IMR-90 (cell line): ENCODE measurements around the gene FOXN3. TPM values are rescaled to one million over a fixed set of nuclear protein-coding genes. Genes with fewer than 3 reads are reported as not detected.

Experiments used
- ATAC-seq: fragments of 200-7000 bp; cut with Tn5 transposase; 2 replicates; pipeline ENCODE4 v1.9.1; 2020; ENCODE audit warnings: low read depth, mild to moderate bottlenecking, moderate library complexity
- BruUV-seq: library from RNA; stranded (reverse); fragments of 400-500 nt; replicated peaks from 2 replicates; lab custom pipeline; 2021; lab: Mats Ljungman, UMichigan
- CTCF ChIA-PET: fragments of 300-600 bp; formaldehyde crosslinking; extraction: SDS; loops from one replicate; lab custom pipeline; 2021; ENCODE audit warnings: antibody characterized with exemption; lab: Yijun Ruan, JAX
- POLR2A ChIA-PET: fragments of 300-600 bp; sonication (Branson Sonifier 250); formaldehyde crosslinking; loops from one replicate; lab custom pipeline; 2022; ENCODE audit warnings: antibody characterized with exemption; ENCODE audit not compliant: unreplicated experiment; lab: Charles Lee
- DNase-seq: peaks from one replicate; pipeline ENCODE4 v3.0.0; 2013
- H2AFZ ChIP-seq: replicated peaks from 2 replicates; pipeline ENCODE3; 2013; ENCODE audit warnings: low read length, mild to moderate bottlenecking; ENCODE audit not compliant: poor library complexity
- H2AK5ac ChIP-seq: 2 replicates; pipeline ENCODE4 v1.6.1; 2013; ENCODE audit warnings: low read depth, low read length, inconsistent platforms
- H2AK9ac ChIP-seq: replicated peaks from 2 replicates; pipeline ENCODE3; 2013; ENCODE audit warnings: mild to moderate bottlenecking, low read depth, low read length, moderate library complexity; ENCODE audit not compliant: poor library complexity
- H2BK120ac ChIP-seq: 2 replicates; pipeline ENCODE4 v1.6.1; 2013; ENCODE audit warnings: low read depth, low read length, inconsistent platforms
- H2BK15ac ChIP-seq: 3 replicates; pipeline ENCODE4 v1.6.1; 2013; ENCODE audit warnings: low read depth, low read length, inconsistent platforms
- H2BK20ac ChIP-seq: 2 replicates; pipeline ENCODE4 v1.6.1; 2013; ENCODE audit warnings: low read depth, mild to moderate bottlenecking, inconsistent platforms, low read length, moderate library complexity
- H2BK5ac ChIP-seq: 2 replicates; pipeline ENCODE4 v1.6.1; 2013; ENCODE audit warnings: mild to moderate bottlenecking, low read depth, low read length, inconsistent platforms; ENCODE audit not compliant: poor library complexity, severe bottlenecking
- H3K14ac ChIP-seq: replicated peaks from 2 replicates; pipeline ENCODE4 v1.6.1; 2013; ENCODE audit warnings: low read depth, low read length, inconsistent platforms
- H3K18ac ChIP-seq: 2 replicates; pipeline ENCODE4 v1.6.1; 2013; ENCODE audit warnings: low read depth, low read length, control low read depth
- H3K23ac ChIP-seq: 2 replicates; pipeline ENCODE4 v1.6.1; 2013; ENCODE audit warnings: low read depth, low read length, inconsistent platforms
- H3K27ac ChIP-seq: 2 replicates; pipeline ENCODE4 v1.5.1; 2013; ENCODE audit warnings: mild to moderate bottlenecking, control low read depth, low read length; ENCODE audit not compliant: insufficient read depth
- H3K27me3 ChIP-seq: 2 replicates; pipeline ENCODE4 v1.6.1; 2013; ENCODE audit warnings: low read length; ENCODE audit not compliant: control insufficient read depth, insufficient read depth
- H3K36me3 ChIP-seq: 2 replicates; pipeline ENCODE4 v1.6.1; 2013; ENCODE audit warnings: low read length, mixed read lengths; ENCODE audit not compliant: control insufficient read depth, insufficient read depth
- H3K4ac ChIP-seq: 2 replicates; pipeline ENCODE4 v1.6.1; 2013; ENCODE audit warnings: low read depth, low read length, inconsistent platforms
- H3K4me1 ChIP-seq: 2 replicates; pipeline ENCODE4 v1.6.1; 2013; ENCODE audit warnings: low read length, mixed read lengths; ENCODE audit not compliant: control insufficient read depth, insufficient read depth
- H3K4me2 ChIP-seq: 2 replicates; pipeline ENCODE4 v1.6.1; 2013; ENCODE audit warnings: low read depth, mild to moderate bottlenecking, control low read depth, low read length, moderate library complexity
- H3K4me3 ChIP-seq: 2 replicates; pipeline ENCODE4 v1.5.1; 2013; ENCODE audit warnings: low read depth, mild to moderate bottlenecking, control low read depth, low read length, moderate library complexity; ENCODE audit not compliant: insufficient read depth
- H3K56ac ChIP-seq: 2 replicates; pipeline ENCODE4 v1.6.1; 2013; ENCODE audit warnings: low read length, inconsistent platforms; ENCODE audit not compliant: insufficient read depth; ENCODE audit errors: extremely low read depth
- H3K79me1 ChIP-seq, 2 experiments: 2 replicates each; pipeline ENCODE4 v1.6.1; 2013; ENCODE audit warnings: low read length in 2 of 2, inconsistent platforms in 1 of 2, low read depth in 1 of 2
- H3K9ac ChIP-seq: 2 replicates; pipeline ENCODE4 v1.6.1; 2013; ENCODE audit warnings: low read depth, low read length, control low read depth
- H3K9me1 ChIP-seq: 2 replicates; pipeline ENCODE4 v1.6.1; 2013; ENCODE audit warnings: low read length, inconsistent platforms; ENCODE audit not compliant: insufficient read depth
- H3K9me3 ChIP-seq: 2 replicates; pipeline ENCODE4 v1.6.1; 2013; ENCODE audit warnings: low read length; ENCODE audit not compliant: control insufficient read depth, insufficient read depth
- H4K20me1 ChIP-seq: 2 replicates; pipeline ENCODE4 v1.6.1; 2013; ENCODE audit warnings: low read length, inconsistent platforms; ENCODE audit not compliant: insufficient read depth
- H4K5ac ChIP-seq: 2 replicates; pipeline ENCODE4 v1.6.1; 2013; ENCODE audit warnings: mild to moderate bottlenecking, low read depth, low read length, control low read depth
- H4K8ac ChIP-seq, 2 experiments: 2 replicates each; pipeline ENCODE4 v1.6.1; 2013; ENCODE audit warnings: low read depth in 2 of 2, low read length in 2 of 2, control low read depth in 1 of 2, inconsistent platforms in 1 of 2
- H4K91ac ChIP-seq: 2 replicates; pipeline ENCODE4 v1.6.1; 2013; ENCODE audit warnings: low read depth, low read length, inconsistent platforms; ENCODE audit not compliant: insufficient read depth
- BHLHE40 ChIP-seq: fragments of 150-350 bp; IDR thresholded peaks from 2 replicates; pipeline ENCODE4 v1.6.1; 2016; ENCODE audit warnings: mild to moderate bottlenecking, low read depth, low read length
- CEBPB ChIP-seq: IDR thresholded peaks from 2 replicates; pipeline ENCODE4 v1.6.1; 2012; ENCODE audit warnings: low read depth, low read length, improper control_type of control experiment
- CHD1 ChIP-seq: IDR thresholded peaks from 2 replicates; pipeline ENCODE4 v1.6.1; 2012; ENCODE audit warnings: low read depth, low read length, improper control_type of control experiment
- CTCF ChIP-seq: conservative IDR thresholded peaks from 2 replicates; pipeline ENCODE4 v1.5.1; 2012; ENCODE audit warnings: mild to moderate bottlenecking, low read depth, low read length, improper control_type of control experiment
- ELK1 ChIP-seq: fragments of 150-350 bp; IDR thresholded peaks from 2 replicates; pipeline ENCODE4 v1.6.1; 2016; ENCODE audit warnings: low read depth, mild to moderate bottlenecking, low read length, moderate library complexity, borderline replicate concordance
- FOS ChIP-seq: fragments of 150-350 bp; IDR thresholded peaks from 2 replicates; pipeline ENCODE4 v1.6.1; 2016; ENCODE audit warnings: low read depth, low read length
- MAFK ChIP-seq: IDR thresholded peaks from 2 replicates; pipeline ENCODE4 v1.6.1; 2012; ENCODE audit warnings: low read depth, low read length, improper control_type of control experiment
- MAZ ChIP-seq: IDR thresholded peaks from 2 replicates; pipeline ENCODE4 v1.6.1; 2012; ENCODE audit warnings: low read depth, mild to moderate bottlenecking, low read length, improper control_type of control experiment, moderate library complexity, borderline replicate concordance
- MXI1 ChIP-seq: IDR thresholded peaks from 2 replicates; pipeline ENCODE4 v1.6.1; 2012; ENCODE audit warnings: low read depth, mild to moderate bottlenecking, low read length, moderate library complexity, borderline replicate concordance
- NFE2L2 ChIP-seq: fragments of 150-350 bp; IDR thresholded peaks from 2 replicates; pipeline ENCODE4 v1.6.1; 2016; ENCODE audit warnings: low read depth, mild to moderate bottlenecking, low read length
- POLR2A ChIP-seq: IDR thresholded peaks from 2 replicates; pipeline ENCODE4 v1.6.1; 2012; ENCODE audit warnings: mild to moderate bottlenecking, low read depth, low read length
- RAD21 ChIP-seq: IDR thresholded peaks from 2 replicates; pipeline ENCODE4 v1.6.1; 2012; ENCODE audit warnings: low read length, improper control_type of control experiment
- RCOR1 ChIP-seq: IDR thresholded peaks from 2 replicates; pipeline ENCODE4 v1.6.1; 2012; ENCODE audit warnings: mild to moderate bottlenecking, low read length, improper control_type of control experiment; ENCODE audit not compliant: insufficient replicate concordance
- RFX5 ChIP-seq: IDR thresholded peaks from 2 replicates; pipeline ENCODE4 v1.8.0; 2012; ENCODE audit warnings: low read depth, mild to moderate bottlenecking, low read length, moderate library complexity
- SMC3 ChIP-seq: fragments of 150-350 bp; IDR thresholded peaks from 2 replicates; pipeline ENCODE4 v1.6.1; 2016; ENCODE audit warnings: low read depth, mild to moderate bottlenecking, antibody characterized with exemption, low read length, moderate library complexity
- USF2 ChIP-seq: fragments of 150-350 bp; IDR thresholded peaks from 2 replicates; pipeline ENCODE4 v1.6.1; 2017; ENCODE audit warnings: mild to moderate bottlenecking, antibody characterized with exemption, low read length, low read depth
- WGBS, 2 experiments: methylation state at CpG; one replicate each; pipeline versions ENCODE4 v1.1.5 to v1.1.7; 2013; ENCODE audit warnings: missing lambda C conversion rate in 2 of 2; ENCODE audit not compliant: insufficient read length in 1 of 2; ENCODE audit errors: extremely low coverage in 2 of 2; 5-methylcytosine and 5-hydroxymethylcytosine counted together
- dilution Hi-C: fragments of 300-500 bp; cut with HindIII; formaldehyde crosslinking; loops from one replicate; pipeline ENCODE4 v1.14.3; 2018; ENCODE audit warnings: low sequenced_read_pairs; ENCODE audit not compliant: unreplicated experiment
- in situ Hi-C: fragments of 300-500 bp; cut with MboI; formaldehyde crosslinking; loops from 3 replicates; pipeline ENCODE4 v1.14.3; 2019; ENCODE audit warnings: low sequenced_read_pairs, inconsistent platforms, mixed read lengths
- intact Hi-C: fragments of 100-400 bp; cut with micrococcal nuclease; formaldehyde crosslinking; loops from 2 replicates; pipeline ENCODE4 v1.10.0; 2022
- polyA plus RNA-seq, 3 experiments: library from polyadenylated mRNA; depleted of rRNA; stranded (reverse); fragments of >200 nt; gene quantifications; 2 replicates each; pipeline ENCODE4 v1.2.3, GENCODE V29; 2012; ENCODE audit warnings: low replicate concordance in 1 of 3
- total RNA-seq: library from RNA; depleted of rRNA; stranded (reverse); fragments of >200 nt; gene quantifications from 2 replicates; pipeline ENCODE4 v1.2.3, GENCODE V29; 2012

Gene FOXN3
- total and polyA plus RNA-seq, 2 of the 4 experiments (the other 2 are of a cell fraction) = 22.6 to 33.7 TPM

GRCh38 chr14:89384023-89384422 is 33.0 kb downstream of the FOXN3 start:
- H3K9ac ChIP-seq = no peak overlapping the region
- TF ChIP-seq BHLHE40 (no peak), MAFK (no peak), MXI1 (no peak), POLR2A (no peak), CEBPB (no peak), RCOR1 (no peak), CTCF (no peak), SMC3 (no peak), CHD1 (no peak), ELK1 (no peak), MAZ (no peak), FOS (no peak), USF2 (no peak), RAD21 (no peak), NFE2L2 (no peak), RFX5 (no peak)
- no peak overlapping the region for H4K8ac ChIP-seq
- H3K9me1 ChIP-seq = peaks cover 27% of the 10 kb centered on the region
- H3K27me3 ChIP-seq = no peaks in the 10 kb centered on the region
- no peak overlapping the region for H2AK9ac ChIP-seq
- H3K23ac ChIP-seq = no peak overlapping the region
- H4K20me1 ChIP-seq = peaks cover 58% of the 10 kb centered on the region
- intact Hi-C loops (no loop called here), in situ Hi-C loops (no loop called here), dilution Hi-C loops (no loop called here)
- no peak overlapping the region for H2BK15ac ChIP-seq
- ATAC-seq (no peak), DNase-seq (no peak)
- peaks cover 4% of the 10 kb centered on the region; the same call in 1 of the 2 replicates for H3K9me3 ChIP-seq
- no peak overlapping the region for H2BK20ac ChIP-seq
- H3K14ac ChIP-seq = no peak overlapping the region
- H3K56ac ChIP-seq = no peak overlapping the region
- no peak overlapping the region for H3K4me3 ChIP-seq
- no TSS peak for BruUV-seq
- peaks cover 5% of the 10 kb centered on the region; the same call in 1 of the 2 replicates for H3K36me3 ChIP-seq
- H2AFZ ChIP-seq = no peak overlapping the region
- POLR2A ChIA-PET = no interaction called here
- H3K4ac ChIP-seq = no peak overlapping the region; the same call in 1 of the 2 replicates
- H3K4me1 ChIP-seq = peaks cover 2% of the 10 kb centered on the region
- CTCF ChIA-PET = no interaction called here
- H3K18ac ChIP-seq = no peak overlapping the region
- H2BK5ac ChIP-seq = no peak overlapping the region
- H2AK5ac ChIP-seq = no peak overlapping the region
- H3K79me1 ChIP-seq = peaks cover 45 to 94% of the 10 kb centered on the region in 2 experiments
- H3K27ac ChIP-seq = no peak overlapping the region
- no CpG with 5 or more reads among the region's 3 CpGs for WGBS, 2 experiments
- H2BK120ac ChIP-seq = no peak overlapping the region
- no peak overlapping the region for H4K5ac ChIP-seq
- H3K4me2 ChIP-seq = no peak overlapping the region
- H4K91ac ChIP-seq = no peak overlapping the region
